CD8-positive, alpha-beta memory T cell (primary cell): ENCODE results near the gene EDIL3. TPM values are rescaled to one million over a fixed set of nuclear protein-coding genes. Genes with fewer than 3 reads are reported as not detected.

Source experiments
- CTCF ChIA-PET: fragments of 350-600 bp; sonication (Branson Sonifier 250); formaldehyde crosslinking; loops from one replicate; lab custom pipeline; 2021; ENCODE audit warnings: antibody characterized with exemption; lab: Charles Lee
- POLR2A ChIA-PET: fragments of 350-600 bp; sonication (Branson Sonifier 250); formaldehyde crosslinking; loops from one replicate; lab custom pipeline; 2021; ENCODE audit warnings: antibody characterized with exemption; lab: Charles Lee
- DNase-seq, 5 donors: peaks; one replicate each; pipeline versions ENCODE4 v3.0.0 to v3.0.0-alpha.2; 2020 to 2022; ENCODE audit warnings: mixed read lengths in 1 of 5
- H3K27ac ChIP-seq: one replicate; pipeline ENCODE4 v1.7.0; 2013; ENCODE audit warnings: low read depth, mild to moderate bottlenecking, low read length, moderate library complexity
- H3K27me3 ChIP-seq: 2 replicates; pipeline ENCODE4 v1.7.0; 2013; ENCODE audit warnings: low read length, mild to moderate bottlenecking; ENCODE audit not compliant: insufficient read depth, poor library complexity, severe bottlenecking
- H3K36me3 ChIP-seq: 2 replicates; pipeline ENCODE4 v1.7.0; 2013; ENCODE audit warnings: mild to moderate bottlenecking, low read length, moderate library complexity; ENCODE audit not compliant: insufficient read depth
- H3K4me1 ChIP-seq: 2 replicates; pipeline ENCODE4 v1.7.0; 2013; ENCODE audit warnings: mild to moderate bottlenecking, low read length, moderate library complexity; ENCODE audit not compliant: insufficient read depth
- H3K4me3 ChIP-seq: 2 replicates; pipeline ENCODE4 v1.7.0; 2013; ENCODE audit warnings: mild to moderate bottlenecking, low read length
- H3K9me3 ChIP-seq: 2 replicates; pipeline ENCODE4 v1.7.0; 2013; ENCODE audit warnings: mild to moderate bottlenecking, low read length
- H3K27ac Mint-ChIP-seq, 8 donors: one replicate each; pipeline ENCODE4 v1.8.0; 2020 to 2021; ENCODE audit warnings: mixed read lengths in 8 of 8, mild to moderate bottlenecking in 6 of 8, inconsistent platforms in 3 of 8, moderate library complexity in 3 of 8
- H3K27me3 Mint-ChIP-seq, 2 donors: one replicate each; pipeline ENCODE4 v1.8.0; 2020 to 2021; ENCODE audit warnings: mixed read lengths in 2 of 2, mild to moderate bottlenecking in 1 of 2, moderate library complexity in 1 of 2
- H3K36me3 Mint-ChIP-seq, 3 donors: one replicate each; pipeline ENCODE4 v1.8.0; 2020 to 2021; ENCODE audit warnings: mixed read lengths in 3 of 3, inconsistent platforms in 1 of 3, mild to moderate bottlenecking in 1 of 3
- H3K4me1 Mint-ChIP-seq, 3 donors: one replicate each; pipeline ENCODE4 v1.8.0; 2020 to 2021; ENCODE audit warnings: mixed read lengths in 3 of 3, inconsistent platforms in 1 of 3, mild to moderate bottlenecking in 1 of 3
- H3K4me3 Mint-ChIP-seq, 7 donors: one replicate each; pipeline ENCODE4 v1.8.0; 2020 to 2021; ENCODE audit warnings: mixed read lengths in 7 of 7, mild to moderate bottlenecking in 6 of 7, moderate library complexity in 4 of 7, inconsistent platforms in 2 of 7
- H3K9me3 Mint-ChIP-seq, 5 donors: one replicate each; pipeline ENCODE4 v1.8.0; 2020 to 2022; ENCODE audit warnings: mixed read lengths in 5 of 5, mild to moderate bottlenecking in 3 of 5, moderate library complexity in 2 of 5, inconsistent platforms in 1 of 5
- polyA plus RNA-seq: library from polyadenylated mRNA; unstranded; fragments of 300-500 nt; fragmentation: Illumina TruSeq; gene quantifications from one replicate; pipeline ENCODE4 v1.2.3, GENCODE V29; 2021
- total RNA-seq, 2 experiments: library from RNA; stranded (reverse); gene quantifications; one replicate each; pipeline ENCODE4 v1.2.3, GENCODE V29; 2021

The EDIL3 gene
- total and polyA plus RNA-seq, 3 experiments from 2014 or later = not detected

DNA sequence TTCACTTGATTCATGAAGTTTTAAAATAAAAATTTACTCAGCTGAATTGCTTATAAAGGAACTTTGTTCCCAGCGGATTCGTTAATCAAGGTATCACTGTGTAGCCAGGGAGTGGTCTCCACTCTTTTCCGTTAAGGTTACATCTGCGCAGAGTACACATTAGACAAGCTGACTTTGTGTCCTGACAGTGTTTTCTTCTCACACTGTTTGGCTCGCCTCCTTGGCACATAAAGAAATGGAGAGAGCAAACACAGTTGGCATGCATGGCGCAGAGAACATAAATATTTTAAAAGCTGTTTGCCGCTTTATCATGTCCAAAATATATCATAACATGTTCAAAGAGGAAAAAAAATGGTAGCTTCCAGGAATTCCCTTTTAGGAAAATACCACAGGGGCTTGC, 153.2 kb downstream of the EDIL3 start:
- Histone ChIP-seq H3K4me1 (no peaks in the 10 kb centered on the region), H3K27ac (no peak overlapping the region), H3K27me3 (no peaks in the 10 kb centered on the region), H3K36me3 (no peaks in the 10 kb centered on the region), H3K9me3 (no peaks in the 10 kb centered on the region), H3K4me3 (no peak overlapping the region)
- no peaks in the 10 kb centered on the region for H3K4me1 Mint-ChIP-seq
- ChIA-PET POLR2A (no interaction called here), CTCF (no interaction called here)
- no peaks in the 10 kb centered on the region for H3K36me3 Mint-ChIP-seq
- no peak overlapping the region for H3K27ac Mint-ChIP-seq
- H3K4me3 Mint-ChIP-seq = no peak overlapping the region
- H3K27me3 Mint-ChIP-seq = no peaks in the 10 kb centered on the region
- peaks cover 0 to 10% (median 3%) of the 10 kb centered on the region in 5 donors for H3K9me3 Mint-ChIP-seq
- no peak for DNase-seq

- CTCF ChIA-PET = no interaction called here
Measured at GRCh38 chr5:84229045-84229444, 155.6 kb downstream of the EDIL3 start.

DNA sequence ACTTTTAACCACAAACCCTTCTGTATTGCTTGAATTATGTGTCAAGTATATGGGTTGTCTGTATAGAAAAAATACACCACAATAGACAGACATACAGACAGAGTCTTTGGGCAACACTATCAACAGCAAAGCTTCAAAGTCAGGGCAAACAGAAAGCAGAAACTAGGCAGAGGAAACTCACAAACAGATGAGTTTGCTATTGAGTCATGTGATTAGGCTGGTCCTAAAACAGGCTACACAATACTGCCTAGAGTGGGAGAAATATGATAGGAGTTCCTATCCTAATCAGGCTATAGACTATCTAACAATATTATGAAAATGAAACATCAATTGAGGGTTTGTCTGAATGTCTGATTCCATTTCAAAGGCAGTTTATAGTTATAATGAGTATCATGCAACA, 156.4 kb downstream of the EDIL3 start:
- Mint-ChIP-seq H3K9me3 (peaks cover 0 to 6% (median 0%) of the 10 kb centered on the region in 5 donors), H3K27ac (no peak overlapping the region), H3K27me3 (no peaks in the 10 kb centered on the region), H3K4me1 (no peaks in the 10 kb centered on the region), H3K36me3 (no peaks in the 10 kb centered on the region), H3K4me3 (no peak overlapping the region)
- Histone ChIP-seq H3K9me3 (no peaks in the 10 kb centered on the region), H3K27me3 (no peaks in the 10 kb centered on the region), H3K36me3 (no peaks in the 10 kb centered on the region), H3K4me1 (no peaks in the 10 kb centered on the region), H3K4me3 (no peak overlapping the region), H3K27ac (no peak overlapping the region)
- CTCF ChIA-PET = no interaction called here
- POLR2A ChIA-PET = no interaction called here
- no peak for DNase-seq

More at GRCh38 chr5:84229045-84229444, 155.6 kb downstream of the EDIL3 start:
- no peak overlapping the region for H3K27ac ChIP-seq
- no peak for DNase-seq
- POLR2A ChIA-PET = no interaction called here
- no peak overlapping the region for H3K27ac Mint-ChIP-seq
- no peaks in the 10 kb centered on the region for H3K27me3 ChIP-seq
- no peaks in the 10 kb centered on the region for H3K4me1 Mint-ChIP-seq
- H3K4me3 Mint-ChIP-seq = no peak overlapping the region
- H3K4me1 ChIP-seq = no peaks in the 10 kb centered on the region
- H3K9me3 Mint-ChIP-seq = peaks cover 0 to 6% (median 0%) of the 10 kb centered on the region in 5 donors
- H3K36me3 ChIP-seq = no peaks in the 10 kb centered on the region
- H3K9me3 ChIP-seq = no peaks in the 10 kb centered on the region
- H3K27me3 Mint-ChIP-seq = no peaks in the 10 kb centered on the region
- H3K4me3 ChIP-seq = no peak overlapping the region
- H3K36me3 Mint-ChIP-seq = no peaks in the 10 kb centered on the region

DNA sequence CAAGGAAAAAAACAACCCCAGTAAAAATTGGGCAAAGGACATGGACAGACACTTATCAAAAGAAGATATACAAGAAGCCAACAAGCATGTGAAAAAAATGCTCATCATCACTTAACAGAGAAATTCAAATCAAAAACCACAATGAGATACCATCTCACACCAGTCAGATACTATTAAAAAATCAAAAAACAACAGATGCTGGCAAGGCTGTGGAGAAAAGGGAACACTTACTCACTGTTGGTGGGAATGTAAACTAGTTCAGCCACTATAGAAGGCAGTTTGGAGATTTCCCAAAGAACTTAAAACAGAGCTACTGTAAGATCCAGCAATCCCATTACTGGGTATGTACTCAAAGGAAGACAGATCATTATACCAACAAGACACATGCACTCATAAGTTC, 157.4 kb downstream of the EDIL3 start:
- H3K4me1 ChIP-seq = no peaks in the 10 kb centered on the region
- CTCF ChIA-PET = no interaction called here
- POLR2A ChIA-PET = no interaction called here

GRCh38 chr5:84218546-84218945, 166.1 kb downstream of the EDIL3 start:
- H3K27me3 ChIP-seq = no peaks in the 10 kb centered on the region
- H3K4me3 Mint-ChIP-seq = no peak overlapping the region
- no peaks in the 10 kb centered on the region for H3K27me3 Mint-ChIP-seq
- POLR2A ChIA-PET = no interaction called here
- H3K4me3 ChIP-seq = no peak overlapping the region
- no peaks in the 10 kb centered on the region for H3K4me1 Mint-ChIP-seq
- DNase-seq = no peak
- no peak overlapping the region for H3K27ac Mint-ChIP-seq
- no peak overlapping the region for H3K27ac ChIP-seq
- H3K9me3 Mint-ChIP-seq = peaks cover 0 to 5% (median 2%) of the 10 kb centered on the region in 5 donors
- no peaks in the 10 kb centered on the region for H3K4me1 ChIP-seq
- H3K9me3 ChIP-seq = no peaks in the 10 kb centered on the region
- no peaks in the 10 kb centered on the region for H3K36me3 Mint-ChIP-seq
- CTCF ChIA-PET = no interaction called here
- no peaks in the 10 kb centered on the region for H3K36me3 ChIP-seq

More for the DNA sequence above, 157.4 kb downstream of the EDIL3 start:
- H3K9me3 ChIP-seq = no peaks in the 10 kb centered on the region
- H3K36me3 ChIP-seq = no peaks in the 10 kb centered on the region
- H3K9me3 Mint-ChIP-seq = peaks cover 0 to 6% (median 0%) of the 10 kb centered on the region in 5 donors
- no peaks in the 10 kb centered on the region for H3K27me3 Mint-ChIP-seq
- H3K4me1 Mint-ChIP-seq = no peaks in the 10 kb centered on the region
- no peaks in the 10 kb centered on the region for H3K27me3 ChIP-seq
- H3K4me3 ChIP-seq = no peak overlapping the region
- DNase-seq = no peak
- no peaks in the 10 kb centered on the region for H3K36me3 Mint-ChIP-seq
- H3K27ac ChIP-seq = no peak overlapping the region
- H3K27ac Mint-ChIP-seq = no peak overlapping the region
- H3K4me3 Mint-ChIP-seq = no peak overlapping the region

DNA sequence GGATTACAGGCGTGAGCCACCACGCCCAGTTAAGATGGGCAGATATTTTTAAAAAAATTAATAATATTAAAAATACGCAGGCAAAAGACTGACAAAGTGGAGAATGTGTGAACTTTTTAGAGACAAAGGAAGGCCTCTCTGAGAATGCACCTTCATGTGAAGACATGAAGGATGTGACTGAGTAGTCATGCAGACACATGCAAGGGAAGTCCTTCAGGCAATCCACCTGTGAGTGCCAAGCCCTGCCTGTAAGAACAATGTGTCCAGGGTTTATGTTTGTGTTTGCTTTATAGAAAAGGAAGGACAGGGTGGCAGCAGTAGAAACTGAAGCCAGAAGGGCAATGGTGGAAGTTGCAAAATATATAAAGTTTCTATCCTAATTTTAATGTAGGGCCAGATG, 169.2 kb downstream of the EDIL3 start:
- peaks cover 0 to 12% (median 2%) of the 10 kb centered on the region in 5 donors for H3K9me3 Mint-ChIP-seq
- no peak for DNase-seq
- ChIA-PET CTCF (no interaction called here), POLR2A (no interaction called here)
- H3K4me3 ChIP-seq = no peak overlapping the region
- H3K4me1 Mint-ChIP-seq = no peaks in the 10 kb centered on the region
- no peak overlapping the region for H3K27ac ChIP-seq
- no peaks in the 10 kb centered on the region for H3K9me3 ChIP-seq
- H3K36me3 ChIP-seq = no peaks in the 10 kb centered on the region
- H3K4me3 Mint-ChIP-seq = no peak overlapping the region
- H3K27me3 Mint-ChIP-seq = no peaks in the 10 kb centered on the region
- H3K27me3 ChIP-seq = no peaks in the 10 kb centered on the region
- no peak overlapping the region for H3K27ac Mint-ChIP-seq
- H3K4me1 ChIP-seq = no peaks in the 10 kb centered on the region
- H3K36me3 Mint-ChIP-seq = no peaks in the 10 kb centered on the region

- no peaks in the 10 kb centered on the region for H3K4me1 ChIP-seq
- Mint-ChIP-seq H3K27ac (no peak overlapping the region), H3K4me3 (no peak overlapping the region), H3K4me1 (no peaks in the 10 kb centered on the region), H3K9me3 (peaks cover 0 to 10% (median 2%) of the 10 kb centered on the region in 5 donors), H3K27me3 (no peaks in the 10 kb centered on the region), H3K36me3 (no peaks in the 10 kb centered on the region)
- POLR2A ChIA-PET = no interaction called here
- no peak overlapping the region for H3K4me3 ChIP-seq
- no peaks in the 10 kb centered on the region for H3K9me3 ChIP-seq
- no peak for DNase-seq
- H3K36me3 ChIP-seq = no peaks in the 10 kb centered on the region
- H3K27me3 ChIP-seq = no peaks in the 10 kb centered on the region
- H3K27ac ChIP-seq = no peak overlapping the region
- CTCF ChIA-PET = no interaction called here
Measured at GRCh38 chr5:84213861-84214260, 170.8 kb downstream of the EDIL3 start.

- Mint-ChIP-seq H3K9me3 (peaks cover 0 to 10% (median 2%) of the 10 kb centered on the region in 5 donors), H3K36me3 (no peaks in the 10 kb centered on the region), H3K4me3 (no peak overlapping the region), H3K4me1 (no peaks in the 10 kb centered on the region), H3K27me3 (no peaks in the 10 kb centered on the region), H3K27ac (no peak overlapping the region)
- no peak for DNase-seq
- Histone ChIP-seq H3K4me1 (no peaks in the 10 kb centered on the region), H3K36me3 (no peaks in the 10 kb centered on the region), H3K27ac (no peak overlapping the region), H3K4me3 (no peak overlapping the region), H3K27me3 (no peaks in the 10 kb centered on the region), H3K9me3 (no peaks in the 10 kb centered on the region)
- POLR2A ChIA-PET = no interaction called here
- CTCF ChIA-PET = no interaction called here
Measured at GRCh38 chr5:84213212-84213611, 171.5 kb downstream of the EDIL3 start.

- no peaks in the 10 kb centered on the region for H3K36me3 ChIP-seq
- Mint-ChIP-seq H3K36me3 (no peaks in the 10 kb centered on the region), H3K27me3 (no peaks in the 10 kb centered on the region), H3K4me1 (no peaks in the 10 kb centered on the region), H3K9me3 (peaks cover 0 to 4% (median 0%) of the 10 kb centered on the region in 5 donors), H3K27ac (no peak overlapping the region), H3K4me3 (no peak overlapping the region)
- POLR2A ChIA-PET = no interaction called here
- H3K27ac ChIP-seq = no peak overlapping the region
- H3K9me3 ChIP-seq = no peaks in the 10 kb centered on the region
- H3K4me1 ChIP-seq = no peaks in the 10 kb centered on the region
- H3K27me3 ChIP-seq = no peaks in the 10 kb centered on the region
- H3K4me3 ChIP-seq = no peak overlapping the region
- no peak for DNase-seq
- CTCF ChIA-PET = no interaction called here
Measured at GRCh38 chr5:84204772-84205171, 179.9 kb downstream of the EDIL3 start.
